Measurements from ENCODE around the gene MCTP1.

The MCTP1 gene

GRCh38 chr5:95066048-95066447, 218.8 kb downstream of the MCTP1 start:
- no peak for TF ChIP-seq CTCF (IDR thresholded peaks at IDR 0.05; ENCODE audit: low read depth, low read length, missing control alignments)
- in situ Hi-C loops (cut with HindIII; ENCODE audit: low sequenced_read_pairs), result no loop called here
- no peak for DNase-seq (ENCODE audit: low read depth)
- H3K4me3 ChIP-seq (ENCODE audit: low read depth, low read length), result no peak overlapping the region

- no peak overlapping the region for H3K4me3 ChIP-seq (ENCODE audit: low read depth, low read length)
- in situ Hi-C loops (cut with HindIII; ENCODE audit: low sequenced_read_pairs), result no loop called here
- DNase-seq (ENCODE audit: low read depth), result no peak
- TF ChIP-seq CTCF (IDR thresholded peaks at IDR 0.05; ENCODE audit: low read depth, low read length, missing control alignments), result no peak
Measured at GRCh38 chr5:95063492-95063891, 221.4 kb downstream of the MCTP1 start.

- DNase-seq (ENCODE audit: low read depth), result no peak
- in situ Hi-C loops (cut with HindIII; ENCODE audit: low sequenced_read_pairs), result no loop called here
Measured at GRCh38 chr5:95060098-95060497, 224.8 kb downstream of the MCTP1 start.

GRCh38 chr5:95059636-95060035, 225.3 kb downstream of the MCTP1 start:
- DNase-seq (ENCODE audit: low read depth), result no peak

More at GRCh38 chr5:95060098-95060497, 224.8 kb downstream of the MCTP1 start:
- H3K4me3 ChIP-seq (ENCODE audit: low read depth, low read length), result no peak overlapping the region
- TF ChIP-seq CTCF (IDR thresholded peaks at IDR 0.05; ENCODE audit: low read depth, low read length, missing control alignments), result no peak

GRCh38 chr5:95057615-95058014, 227.3 kb downstream of the MCTP1 start:
- no peak overlapping the region for H3K4me3 ChIP-seq (ENCODE audit: low read depth, low read length)
- in situ Hi-C loops (cut with HindIII; ENCODE audit: low sequenced_read_pairs), result no loop called here
- no peak for TF ChIP-seq CTCF (IDR thresholded peaks at IDR 0.05; ENCODE audit: low read depth, low read length, missing control alignments)
- DNase-seq (ENCODE audit: low read depth), result no peak

More at GRCh38 chr5:95059636-95060035, 225.3 kb downstream of the MCTP1 start:
- in situ Hi-C loops (cut with HindIII; ENCODE audit: low sequenced_read_pairs), result no loop called here
- no peak for TF ChIP-seq CTCF (IDR thresholded peaks at IDR 0.05; ENCODE audit: low read depth, low read length, missing control alignments)
- no peak overlapping the region for H3K4me3 ChIP-seq (ENCODE audit: low read depth, low read length)

GRCh38 chr5:95053253-95053652, 231.6 kb downstream of the MCTP1 start:
- no peak for DNase-seq (ENCODE audit: low read depth)
- TF ChIP-seq CTCF (IDR thresholded peaks at IDR 0.05; ENCODE audit: low read depth, low read length, missing control alignments), result no peak
- in situ Hi-C loops (cut with HindIII; ENCODE audit: low sequenced_read_pairs), result no loop called here
- no peak overlapping the region for H3K4me3 ChIP-seq (ENCODE audit: low read depth, low read length)

GRCh38 chr5:95050708-95051107, 234.2 kb downstream of the MCTP1 start:
- in situ Hi-C loops (cut with HindIII; ENCODE audit: low sequenced_read_pairs), result no loop called here
- H3K4me3 ChIP-seq (ENCODE audit: low read depth, low read length), result no peak overlapping the region
- TF ChIP-seq CTCF (IDR thresholded peaks at IDR 0.05; ENCODE audit: low read depth, low read length, missing control alignments), result no peak
- no peak for DNase-seq (ENCODE audit: low read depth)
